IMR-90 (cell line): ENCODE measurements around the gene PPP5C. TPM values are rescaled to one million over a fixed set of nuclear protein-coding genes. Genes with fewer than 3 reads are reported as not detected.

Experiments used
- ATAC-seq: fragments of 200-7000 bp; cut with Tn5 transposase; 2 replicates; pipeline ENCODE4 v1.9.1; 2020; ENCODE audit warnings: low read depth, mild to moderate bottlenecking, moderate library complexity
- BruUV-seq: library from RNA; stranded (reverse); fragments of 400-500 nt; replicated peaks from 2 replicates; lab custom pipeline; 2021; lab: Mats Ljungman, UMichigan
- CTCF ChIA-PET: fragments of 300-600 bp; formaldehyde crosslinking; extraction: SDS; loops from one replicate; lab custom pipeline; 2021; ENCODE audit warnings: antibody characterized with exemption; lab: Yijun Ruan, JAX
- POLR2A ChIA-PET: fragments of 300-600 bp; sonication (Branson Sonifier 250); formaldehyde crosslinking; loops from one replicate; lab custom pipeline; 2022; ENCODE audit warnings: antibody characterized with exemption; ENCODE audit not compliant: unreplicated experiment; lab: Charles Lee
- DNase-seq: peaks from one replicate; pipeline ENCODE4 v3.0.0; 2013
- H2AFZ ChIP-seq: replicated peaks from 2 replicates; pipeline ENCODE3; 2013; ENCODE audit warnings: low read length, mild to moderate bottlenecking; ENCODE audit not compliant: poor library complexity
- H2AK5ac ChIP-seq: 2 replicates; pipeline ENCODE4 v1.6.1; 2013; ENCODE audit warnings: low read depth, low read length, inconsistent platforms
- H2AK9ac ChIP-seq: replicated peaks from 2 replicates; pipeline ENCODE3; 2013; ENCODE audit warnings: mild to moderate bottlenecking, low read depth, low read length, moderate library complexity; ENCODE audit not compliant: poor library complexity
- H2BK120ac ChIP-seq: 2 replicates; pipeline ENCODE4 v1.6.1; 2013; ENCODE audit warnings: low read depth, low read length, inconsistent platforms
- H2BK15ac ChIP-seq: 3 replicates; pipeline ENCODE4 v1.6.1; 2013; ENCODE audit warnings: low read depth, low read length, inconsistent platforms
- H2BK20ac ChIP-seq: 2 replicates; pipeline ENCODE4 v1.6.1; 2013; ENCODE audit warnings: low read depth, mild to moderate bottlenecking, inconsistent platforms, low read length, moderate library complexity
- H2BK5ac ChIP-seq: 2 replicates; pipeline ENCODE4 v1.6.1; 2013; ENCODE audit warnings: mild to moderate bottlenecking, low read depth, low read length, inconsistent platforms; ENCODE audit not compliant: poor library complexity, severe bottlenecking
- H3K14ac ChIP-seq: replicated peaks from 2 replicates; pipeline ENCODE4 v1.6.1; 2013; ENCODE audit warnings: low read depth, low read length, inconsistent platforms
- H3K18ac ChIP-seq: 2 replicates; pipeline ENCODE4 v1.6.1; 2013; ENCODE audit warnings: low read depth, low read length, control low read depth
- H3K23ac ChIP-seq: 2 replicates; pipeline ENCODE4 v1.6.1; 2013; ENCODE audit warnings: low read depth, low read length, inconsistent platforms
- H3K27ac ChIP-seq: 2 replicates; pipeline ENCODE4 v1.5.1; 2013; ENCODE audit warnings: mild to moderate bottlenecking, control low read depth, low read length; ENCODE audit not compliant: insufficient read depth
- H3K27me3 ChIP-seq: 2 replicates; pipeline ENCODE4 v1.6.1; 2013; ENCODE audit warnings: low read length; ENCODE audit not compliant: control insufficient read depth, insufficient read depth
- H3K36me3 ChIP-seq: 2 replicates; pipeline ENCODE4 v1.6.1; 2013; ENCODE audit warnings: low read length, mixed read lengths; ENCODE audit not compliant: control insufficient read depth, insufficient read depth
- H3K4ac ChIP-seq: 2 replicates; pipeline ENCODE4 v1.6.1; 2013; ENCODE audit warnings: low read depth, low read length, inconsistent platforms
- H3K4me1 ChIP-seq: 2 replicates; pipeline ENCODE4 v1.6.1; 2013; ENCODE audit warnings: low read length, mixed read lengths; ENCODE audit not compliant: control insufficient read depth, insufficient read depth
- H3K4me2 ChIP-seq: 2 replicates; pipeline ENCODE4 v1.6.1; 2013; ENCODE audit warnings: low read depth, mild to moderate bottlenecking, control low read depth, low read length, moderate library complexity
- H3K4me3 ChIP-seq: 2 replicates; pipeline ENCODE4 v1.5.1; 2013; ENCODE audit warnings: low read depth, mild to moderate bottlenecking, control low read depth, low read length, moderate library complexity; ENCODE audit not compliant: insufficient read depth
- H3K56ac ChIP-seq: 2 replicates; pipeline ENCODE4 v1.6.1; 2013; ENCODE audit warnings: low read length, inconsistent platforms; ENCODE audit not compliant: insufficient read depth; ENCODE audit errors: extremely low read depth
- H3K79me1 ChIP-seq, 2 experiments: 2 replicates each; pipeline ENCODE4 v1.6.1; 2013; ENCODE audit warnings: low read length in 2 of 2, inconsistent platforms in 1 of 2, low read depth in 1 of 2
- H3K9ac ChIP-seq: 2 replicates; pipeline ENCODE4 v1.6.1; 2013; ENCODE audit warnings: low read depth, low read length, control low read depth
- H3K9me1 ChIP-seq: 2 replicates; pipeline ENCODE4 v1.6.1; 2013; ENCODE audit warnings: low read length, inconsistent platforms; ENCODE audit not compliant: insufficient read depth
- H3K9me3 ChIP-seq: 2 replicates; pipeline ENCODE4 v1.6.1; 2013; ENCODE audit warnings: low read length; ENCODE audit not compliant: control insufficient read depth, insufficient read depth
- H4K20me1 ChIP-seq: 2 replicates; pipeline ENCODE4 v1.6.1; 2013; ENCODE audit warnings: low read length, inconsistent platforms; ENCODE audit not compliant: insufficient read depth
- H4K5ac ChIP-seq: 2 replicates; pipeline ENCODE4 v1.6.1; 2013; ENCODE audit warnings: mild to moderate bottlenecking, low read depth, low read length, control low read depth
- H4K8ac ChIP-seq, 2 experiments: 2 replicates each; pipeline ENCODE4 v1.6.1; 2013; ENCODE audit warnings: low read depth in 2 of 2, low read length in 2 of 2, control low read depth in 1 of 2, inconsistent platforms in 1 of 2
- H4K91ac ChIP-seq: 2 replicates; pipeline ENCODE4 v1.6.1; 2013; ENCODE audit warnings: low read depth, low read length, inconsistent platforms; ENCODE audit not compliant: insufficient read depth
- BHLHE40 ChIP-seq: fragments of 150-350 bp; IDR thresholded peaks from 2 replicates; pipeline ENCODE4 v1.6.1; 2016; ENCODE audit warnings: mild to moderate bottlenecking, low read depth, low read length
- CEBPB ChIP-seq: IDR thresholded peaks from 2 replicates; pipeline ENCODE4 v1.6.1; 2012; ENCODE audit warnings: low read depth, low read length, improper control_type of control experiment
- CHD1 ChIP-seq: IDR thresholded peaks from 2 replicates; pipeline ENCODE4 v1.6.1; 2012; ENCODE audit warnings: low read depth, low read length, improper control_type of control experiment
- CTCF ChIP-seq: conservative IDR thresholded peaks from 2 replicates; pipeline ENCODE4 v1.5.1; 2012; ENCODE audit warnings: mild to moderate bottlenecking, low read depth, low read length, improper control_type of control experiment
- ELK1 ChIP-seq: fragments of 150-350 bp; IDR thresholded peaks from 2 replicates; pipeline ENCODE4 v1.6.1; 2016; ENCODE audit warnings: low read depth, mild to moderate bottlenecking, low read length, moderate library complexity, borderline replicate concordance
- FOS ChIP-seq: fragments of 150-350 bp; IDR thresholded peaks from 2 replicates; pipeline ENCODE4 v1.6.1; 2016; ENCODE audit warnings: low read depth, low read length
- MAFK ChIP-seq: IDR thresholded peaks from 2 replicates; pipeline ENCODE4 v1.6.1; 2012; ENCODE audit warnings: low read depth, low read length, improper control_type of control experiment
- MAZ ChIP-seq: IDR thresholded peaks from 2 replicates; pipeline ENCODE4 v1.6.1; 2012; ENCODE audit warnings: low read depth, mild to moderate bottlenecking, low read length, improper control_type of control experiment, moderate library complexity, borderline replicate concordance
- MXI1 ChIP-seq: IDR thresholded peaks from 2 replicates; pipeline ENCODE4 v1.6.1; 2012; ENCODE audit warnings: low read depth, mild to moderate bottlenecking, low read length, moderate library complexity, borderline replicate concordance
- NFE2L2 ChIP-seq: fragments of 150-350 bp; IDR thresholded peaks from 2 replicates; pipeline ENCODE4 v1.6.1; 2016; ENCODE audit warnings: low read depth, mild to moderate bottlenecking, low read length
- POLR2A ChIP-seq: IDR thresholded peaks from 2 replicates; pipeline ENCODE4 v1.6.1; 2012; ENCODE audit warnings: mild to moderate bottlenecking, low read depth, low read length
- RAD21 ChIP-seq: IDR thresholded peaks from 2 replicates; pipeline ENCODE4 v1.6.1; 2012; ENCODE audit warnings: low read length, improper control_type of control experiment
- RCOR1 ChIP-seq: IDR thresholded peaks from 2 replicates; pipeline ENCODE4 v1.6.1; 2012; ENCODE audit warnings: mild to moderate bottlenecking, low read length, improper control_type of control experiment; ENCODE audit not compliant: insufficient replicate concordance
- RFX5 ChIP-seq: IDR thresholded peaks from 2 replicates; pipeline ENCODE4 v1.8.0; 2012; ENCODE audit warnings: low read depth, mild to moderate bottlenecking, low read length, moderate library complexity
- SMC3 ChIP-seq: fragments of 150-350 bp; IDR thresholded peaks from 2 replicates; pipeline ENCODE4 v1.6.1; 2016; ENCODE audit warnings: low read depth, mild to moderate bottlenecking, antibody characterized with exemption, low read length, moderate library complexity
- USF2 ChIP-seq: fragments of 150-350 bp; IDR thresholded peaks from 2 replicates; pipeline ENCODE4 v1.6.1; 2017; ENCODE audit warnings: mild to moderate bottlenecking, antibody characterized with exemption, low read length, low read depth
- WGBS, 2 experiments: methylation state at CpG; one replicate each; pipeline versions ENCODE4 v1.1.5 to v1.1.7; 2013; ENCODE audit warnings: missing lambda C conversion rate in 2 of 2; ENCODE audit not compliant: insufficient read length in 1 of 2; ENCODE audit errors: extremely low coverage in 2 of 2; 5-methylcytosine and 5-hydroxymethylcytosine counted together
- dilution Hi-C: fragments of 300-500 bp; cut with HindIII; formaldehyde crosslinking; loops from one replicate; pipeline ENCODE4 v1.14.3; 2018; ENCODE audit warnings: low sequenced_read_pairs; ENCODE audit not compliant: unreplicated experiment
- in situ Hi-C: fragments of 300-500 bp; cut with MboI; formaldehyde crosslinking; loops from 3 replicates; pipeline ENCODE4 v1.14.3; 2019; ENCODE audit warnings: low sequenced_read_pairs, inconsistent platforms, mixed read lengths
- intact Hi-C: fragments of 100-400 bp; cut with micrococcal nuclease; formaldehyde crosslinking; loops from 2 replicates; pipeline ENCODE4 v1.10.0; 2022
- polyA plus RNA-seq, 3 experiments: library from polyadenylated mRNA; depleted of rRNA; stranded (reverse); fragments of >200 nt; gene quantifications; 2 replicates each; pipeline ENCODE4 v1.2.3, GENCODE V29; 2012; ENCODE audit warnings: low replicate concordance in 1 of 3
- total RNA-seq: library from RNA; depleted of rRNA; stranded (reverse); fragments of >200 nt; gene quantifications from 2 replicates; pipeline ENCODE4 v1.2.3, GENCODE V29; 2012

PPP5C gene
- total and polyA plus RNA-seq, 2 of the 4 experiments (the other 2 are of a cell fraction): 80.5 to 128 TPM

- H3K56ac ChIP-seq: no peak overlapping the region
- peak overlapping the region; percentile 9 for H2AK9ac ChIP-seq
- H2AK5ac ChIP-seq: no peak overlapping the region
- peaks cover 6% of the 10 kb centered on the region for H3K9me3 ChIP-seq
- ChIA-PET CTCF (no interaction called here), POLR2A (no interaction called here)
- peaks cover 53% of the 10 kb centered on the region for H3K27me3 ChIP-seq
- in situ Hi-C loops (no loop called here), dilution Hi-C loops (no loop called here), intact Hi-C loops (no loop called here)
- H3K4ac ChIP-seq: no peak overlapping the region
- H4K20me1 ChIP-seq: no peaks in the 10 kb centered on the region
- H2AFZ ChIP-seq: peak overlapping the region; percentile 49
- H3K14ac ChIP-seq: no peak overlapping the region
- no peak overlapping the region for H3K23ac ChIP-seq
- H3K9ac ChIP-seq: no peak overlapping the region
- WGBS, 2 experiments: no CpG with 5 or more reads among the region's 7 CpGs
- H3K9me1 ChIP-seq: no peaks in the 10 kb centered on the region
- H3K18ac ChIP-seq: no peak overlapping the region
- no peak overlapping the region for H2BK20ac ChIP-seq
- H2BK120ac ChIP-seq: no peak overlapping the region
- H3K4me2 ChIP-seq: no peak overlapping the region
- peaks cover 6% of the 10 kb centered on the region; the same call in 1 of the 2 replicates for H3K4me1 ChIP-seq
- no peaks in the 10 kb centered on the region for H3K79me1 ChIP-seq
- H4K91ac ChIP-seq: no peak overlapping the region
- H3K4me3 ChIP-seq: no peak overlapping the region
- no TSS peak for BruUV-seq
- no peak overlapping the region for H4K8ac ChIP-seq
- no peaks in the 10 kb centered on the region for H3K36me3 ChIP-seq
- no peak for DNase-seq
- H2BK5ac ChIP-seq: no peak overlapping the region
- H4K5ac ChIP-seq: no peak overlapping the region
- H2BK15ac ChIP-seq: no peak overlapping the region
- TF ChIP-seq RFX5 (no peak), BHLHE40 (no peak), CHD1 (no peak), MAZ (no peak), MAFK (no peak), ELK1 (no peak), MXI1 (no peak), CEBPB (no peak), FOS (no peak), RCOR1 (no peak), POLR2A (no peak), RAD21 (no peak), CTCF (no peak), NFE2L2 (no peak), USF2 (no peak), SMC3 (no peak)
- H3K27ac ChIP-seq: no peak overlapping the region
- no peak for ATAC-seq
These were observed 48.3 kb upstream of the PPP5C start for GRCh38 chr19:46298479-46299003.
